Chondrocyte (in vitro differentiated cells): Measurements from ENCODE around the gene ARHGAP18. TPM values are rescaled to one million over a fixed set of nuclear protein-coding genes. Genes with fewer than 3 reads are reported as not detected.

ENCODE experiments used
- DNase-seq: peaks from one replicate; pipeline ENCODE4 v3.0.0; 2021; ENCODE audit warnings: mixed read lengths, low spot score
- H3K27ac Mint-ChIP-seq: one replicate; pipeline ENCODE4 v1.8.0; 2021; ENCODE audit warnings: mild to moderate bottlenecking, moderate library complexity, mixed read lengths; ENCODE audit not compliant: unreplicated experiment
- H3K27me3 Mint-ChIP-seq: 2 replicates; pipeline ENCODE4 v1.8.0; 2021; ENCODE audit warnings: low read depth, mixed read lengths
- H3K36me3 Mint-ChIP-seq: 2 replicates; pipeline ENCODE4 v1.8.0; 2021; ENCODE audit warnings: low read depth, mixed read lengths
- H3K4me1 Mint-ChIP-seq: 2 replicates; pipeline ENCODE4 v1.8.0; 2021; ENCODE audit warnings: low read depth, mild to moderate bottlenecking, mixed read lengths
- H3K4me3 Mint-ChIP-seq: one replicate; pipeline ENCODE4 v1.8.0; 2021; ENCODE audit warnings: mild to moderate bottlenecking, moderate library complexity, mixed read lengths; ENCODE audit not compliant: unreplicated experiment
- H3K9me3 Mint-ChIP-seq: 2 replicates; pipeline ENCODE4 v1.8.0; 2021; ENCODE audit warnings: low read depth, mixed read lengths
- total RNA-seq: library from RNA; stranded (reverse); gene quantifications from 3 replicates; pipeline ENCODE4 v1.2.1, GENCODE V29; 2021
- TF ChIP-seq, protein P1 (sequence below): fragments of 200-600 bp; sonication (generic); IDR thresholded peaks from 2 replicates; pipeline ENCODE4 v1.5.0; 2021; ENCODE audit warnings: antibody characterized with exemption, mild to moderate bottlenecking, moderate library complexity

Gene ARHGAP18
- total RNA-seq, 1 donor from 2014 or later, result 8.0 TPM

DNA sequence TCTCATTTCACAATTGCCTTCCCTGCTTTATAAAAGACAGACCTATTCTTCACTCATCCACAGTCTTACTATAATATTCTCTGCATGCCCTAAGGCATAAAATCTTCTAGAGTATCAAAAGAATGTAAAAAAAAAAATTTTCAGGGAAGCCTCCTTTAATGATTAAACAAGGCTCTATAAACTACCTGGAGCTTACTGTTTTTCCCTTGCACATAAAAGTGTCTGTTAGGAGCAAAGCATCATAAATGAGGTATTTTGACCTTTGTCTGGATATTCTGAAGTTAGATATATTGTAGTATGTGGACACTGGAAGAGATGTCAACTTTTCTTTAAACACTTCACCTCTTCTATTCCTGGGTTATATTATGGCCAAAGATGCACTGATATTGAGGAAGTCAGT, 97.5 kb downstream of the ARHGAP18 start:
- Mint-ChIP-seq H3K4me3 (no peak overlapping the region), H3K27ac (no peak overlapping the region), H3K9me3 (no peaks in the 10 kb centered on the region), H3K4me1 (peaks cover 15% of the 10 kb centered on the region), H3K27me3 (no peaks in the 10 kb centered on the region), H3K36me3 (peaks cover 6% of the 10 kb centered on the region)
- DNase-seq, result no peak
- TF ChIP-seq, protein P1, sequence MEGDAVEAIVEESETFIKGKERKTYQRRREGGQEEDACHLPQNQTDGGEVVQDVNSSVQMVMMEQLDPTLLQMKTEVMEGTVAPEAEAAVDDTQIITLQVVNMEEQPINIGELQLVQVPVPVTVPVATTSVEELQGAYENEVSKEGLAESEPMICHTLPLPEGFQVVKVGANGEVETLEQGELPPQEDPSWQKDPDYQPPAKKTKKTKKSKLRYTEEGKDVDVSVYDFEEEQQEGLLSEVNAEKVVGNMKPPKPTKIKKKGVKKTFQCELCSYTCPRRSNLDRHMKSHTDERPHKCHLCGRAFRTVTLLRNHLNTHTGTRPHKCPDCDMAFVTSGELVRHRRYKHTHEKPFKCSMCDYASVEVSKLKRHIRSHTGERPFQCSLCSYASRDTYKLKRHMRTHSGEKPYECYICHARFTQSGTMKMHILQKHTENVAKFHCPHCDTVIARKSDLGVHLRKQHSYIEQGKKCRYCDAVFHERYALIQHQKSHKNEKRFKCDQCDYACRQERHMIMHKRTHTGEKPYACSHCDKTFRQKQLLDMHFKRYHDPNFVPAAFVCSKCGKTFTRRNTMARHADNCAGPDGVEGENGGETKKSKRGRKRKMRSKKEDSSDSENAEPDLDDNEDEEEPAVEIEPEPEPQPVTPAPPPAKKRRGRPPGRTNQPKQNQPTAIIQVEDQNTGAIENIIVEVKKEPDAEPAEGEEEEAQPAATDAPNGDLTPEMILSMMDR, result no peak

GRCh38 chr6:129609635-129610034, 100.3 kb downstream of the ARHGAP18 start:
- DNase-seq, result no peak
- TF ChIP-seq, protein P1, result no peak
- Mint-ChIP-seq H3K36me3 (peaks cover 2% of the 10 kb centered on the region), H3K9me3 (no peaks in the 10 kb centered on the region), H3K27ac (no peak overlapping the region), H3K4me1 (peaks cover 31% of the 10 kb centered on the region), H3K4me3 (no peak overlapping the region), H3K27me3 (no peaks in the 10 kb centered on the region)

- Mint-ChIP-seq H3K9me3 (no peaks in the 10 kb centered on the region), H3K36me3 (peaks cover 2% of the 10 kb centered on the region), H3K27ac (no peak overlapping the region), H3K4me1 (peaks cover 31% of the 10 kb centered on the region), H3K4me3 (no peak overlapping the region), H3K27me3 (no peaks in the 10 kb centered on the region)
- DNase-seq, result no peak
- TF ChIP-seq, protein P1, result no peak
These were observed 101.0 kb downstream of the ARHGAP18 start for GRCh38 chr6:129608886-129609537.

DNA sequence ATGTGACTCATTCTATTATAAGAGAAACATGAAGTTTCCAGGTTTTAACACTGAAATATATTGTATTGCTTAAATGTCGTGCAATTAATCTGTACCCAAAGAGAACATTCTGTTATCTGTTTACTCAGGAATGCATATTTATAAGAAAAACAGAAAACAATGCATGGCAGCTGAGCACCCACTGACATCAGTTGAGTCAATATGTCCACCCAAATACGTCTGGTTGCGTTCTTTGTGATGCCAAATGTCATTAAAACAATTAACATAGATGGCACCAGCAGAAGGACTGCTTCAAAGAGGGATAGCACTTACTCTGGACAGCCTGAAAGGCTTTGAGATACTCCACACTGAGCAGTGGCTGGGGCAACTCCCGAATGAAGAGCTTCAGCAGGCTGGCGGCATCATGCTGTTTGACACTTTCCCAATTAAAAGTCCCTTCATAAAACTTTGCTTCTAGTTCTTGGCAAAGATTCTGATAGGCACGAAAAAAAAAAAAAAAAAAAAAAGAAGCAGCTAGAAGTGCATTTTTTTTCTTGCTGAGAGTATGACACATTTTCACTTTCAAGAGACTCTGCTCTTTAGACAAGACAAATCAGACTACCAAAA, 102.3 kb downstream of the ARHGAP18 start:
- Mint-ChIP-seq H3K36me3 (peaks cover 2% of the 10 kb centered on the region), H3K9me3 (no peaks in the 10 kb centered on the region)

GRCh38 chr6:129606664-129607063, 103.3 kb downstream of the ARHGAP18 start:
- TF ChIP-seq, protein P1, result no peak
- Mint-ChIP-seq H3K27ac (peak overlapping the region; percentile 73), H3K4me3 (no peak overlapping the region), H3K4me1 (peaks cover 27% of the 10 kb centered on the region), H3K36me3 (peaks cover 2% of the 10 kb centered on the region), H3K27me3 (no peaks in the 10 kb centered on the region), H3K9me3 (no peaks in the 10 kb centered on the region)
- no peak for DNase-seq

More for the DNA sequence above, 102.3 kb downstream of the ARHGAP18 start:
- no peak for DNase-seq
- no peak overlapping the region for H3K4me3 Mint-ChIP-seq
- H3K27me3 Mint-ChIP-seq, result no peaks in the 10 kb centered on the region
- H3K27ac Mint-ChIP-seq, result peak overlapping the region; percentile 85
- H3K4me1 Mint-ChIP-seq, result peaks cover 31% of the 10 kb centered on the region
- TF ChIP-seq, protein P1, result no peak
